SU-DHL-6 (cell line): ENCODE data around the gene ACACB.

Source experiments
- H2AFZ ChIP-seq: fragments of 200-600 bp; sonication (generic); 2 replicates; pipeline ENCODE4 v1.6.1; 2014; ENCODE audit warnings: low read depth, mild to moderate bottlenecking, moderate library complexity, mixed read lengths, antibody characterized with exemption, low read length; ENCODE audit not compliant: severe bottlenecking
- H3F3A ChIP-seq: fragments of 200-600 bp; shearing (Covaris generic); 2 replicates; pipeline ENCODE4 v1.6.0; 2016; ENCODE audit warnings: antibody characterized with exemption, mild to moderate bottlenecking; ENCODE audit not compliant: insufficient read depth
- H3K27ac ChIP-seq: fragments of 200-600 bp; sonication (generic); 2 replicates; pipeline ENCODE4 v1.5.1; 2016; ENCODE audit warnings: low read depth, mild to moderate bottlenecking, low read length, moderate library complexity, mixed read lengths
- H3K27me3 ChIP-seq: fragments of 200-600 bp; sonication (generic), shearing (Covaris generic); 2 replicates; pipeline ENCODE4 v1.6.0; 2014; ENCODE audit warnings: mild to moderate bottlenecking, low read length
- H3K36me3 ChIP-seq: fragments of 200-600 bp; sonication (generic); 2 replicates; pipeline ENCODE4 v1.6.1; 2014; ENCODE audit warnings: mild to moderate bottlenecking, low read length, mixed read lengths
- H3K4me2 ChIP-seq: fragments of 300-600, 200-600 bp; shearing (Covaris generic), sonication (generic); 2 replicates; pipeline ENCODE4 v1.6.0; 2014; ENCODE audit warnings: low read length, low read depth, mild to moderate bottlenecking; ENCODE audit not compliant: poor library complexity, severe bottlenecking
- H3K4me3 ChIP-seq: fragments of 200-600 bp; sonication (generic); 2 replicates; pipeline ENCODE4 v1.5.1; 2014; ENCODE audit warnings: antibody characterized with exemption, low read length, mild to moderate bottlenecking, mixed read lengths; ENCODE audit not compliant: insufficient read depth, poor library complexity, severe bottlenecking
- H3K79me2 ChIP-seq: fragments of 200-600 bp; sonication (generic); 2 replicates; pipeline ENCODE4 v1.6.1; 2014; ENCODE audit warnings: mild to moderate bottlenecking, low read length, moderate library complexity; ENCODE audit not compliant: insufficient read depth
- H3K9ac ChIP-seq: fragments of 200-600 bp; sonication (generic); 2 replicates; pipeline ENCODE4 v1.7.0; 2014; ENCODE audit warnings: mild to moderate bottlenecking, low read length
- H3K9me2 ChIP-seq: fragments of 200-600 bp; sonication (generic); replicated peaks from 2 replicates; pipeline ENCODE4 v1.6.1; 2014; ENCODE audit warnings: low read length; ENCODE audit not compliant: insufficient read depth
- H3K9me3 ChIP-seq: fragments of 200-600 bp; sonication (generic); 2 replicates; pipeline ENCODE4 v1.6.1; 2014; ENCODE audit warnings: low read length, mixed read lengths; ENCODE audit not compliant: insufficient read depth
- H4K20me1 ChIP-seq: fragments of 200-600 bp; sonication (generic); 2 replicates; pipeline ENCODE4 v1.6.1; 2014; ENCODE audit warnings: low read depth, mild to moderate bottlenecking, antibody characterized with exemption, low read length, moderate library complexity, mixed read lengths
- EZH2phosphoT487 ChIP-seq: fragments of 200-600 bp; sonication (generic), shearing (Covaris generic); conservative IDR thresholded peaks from 2 replicates; pipeline ENCODE4 v1.6.1; 2018; ENCODE audit warnings: mild to moderate bottlenecking, antibody characterized with exemption, low read length, moderate library complexity, mixed read lengths
- TF ChIP-seq, protein P1 (sequence below): fragments of 200-600 bp; sonication (generic); IDR thresholded peaks from one replicate; pipeline ENCODE4 v1.5.1; 2017; ENCODE audit warnings: antibody characterized with exemption, mild to moderate bottlenecking, low read length, moderate library complexity; ENCODE audit not compliant: insufficient read depth, poor library complexity, severe bottlenecking

ACACB gene

DNA sequence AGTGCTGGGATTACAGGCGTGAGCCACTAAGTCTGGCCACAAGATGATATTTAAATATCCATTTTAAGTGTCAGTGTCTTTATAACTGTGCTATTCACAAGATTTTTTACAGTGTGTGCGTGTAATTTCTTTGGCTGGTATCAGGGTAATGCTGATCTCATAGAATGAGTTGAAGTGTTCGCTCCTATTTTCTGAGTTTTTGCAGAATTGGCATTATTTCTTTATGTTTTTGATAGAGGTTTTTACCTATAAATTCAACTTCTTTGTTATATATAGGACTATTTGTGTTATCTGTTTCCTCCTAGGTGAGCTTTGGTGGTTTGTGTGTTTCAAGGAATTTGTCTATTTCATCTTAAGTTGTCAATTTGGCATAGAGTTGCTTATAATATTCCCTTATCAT, 147.1 kb downstream of the ACACB start:
- Histone ChIP-seq H3K27ac (no peak overlapping the region), H3K9ac (no peak overlapping the region), H4K20me1 (no peaks in the 10 kb centered on the region), H3K9me2 (no peaks in the 10 kb centered on the region), H3K27me3 (no peaks in the 10 kb centered on the region), H3K4me3 (no peak overlapping the region), H3K4me2 (no peak overlapping the region), H2AFZ (no peak overlapping the region), H3F3A (no peaks in the 10 kb centered on the region), H3K9me3 (no peaks in the 10 kb centered on the region), H3K79me2 (no peaks in the 10 kb centered on the region), H3K36me3 (no peaks in the 10 kb centered on the region)
- TF ChIP-seq, protein P1, sequence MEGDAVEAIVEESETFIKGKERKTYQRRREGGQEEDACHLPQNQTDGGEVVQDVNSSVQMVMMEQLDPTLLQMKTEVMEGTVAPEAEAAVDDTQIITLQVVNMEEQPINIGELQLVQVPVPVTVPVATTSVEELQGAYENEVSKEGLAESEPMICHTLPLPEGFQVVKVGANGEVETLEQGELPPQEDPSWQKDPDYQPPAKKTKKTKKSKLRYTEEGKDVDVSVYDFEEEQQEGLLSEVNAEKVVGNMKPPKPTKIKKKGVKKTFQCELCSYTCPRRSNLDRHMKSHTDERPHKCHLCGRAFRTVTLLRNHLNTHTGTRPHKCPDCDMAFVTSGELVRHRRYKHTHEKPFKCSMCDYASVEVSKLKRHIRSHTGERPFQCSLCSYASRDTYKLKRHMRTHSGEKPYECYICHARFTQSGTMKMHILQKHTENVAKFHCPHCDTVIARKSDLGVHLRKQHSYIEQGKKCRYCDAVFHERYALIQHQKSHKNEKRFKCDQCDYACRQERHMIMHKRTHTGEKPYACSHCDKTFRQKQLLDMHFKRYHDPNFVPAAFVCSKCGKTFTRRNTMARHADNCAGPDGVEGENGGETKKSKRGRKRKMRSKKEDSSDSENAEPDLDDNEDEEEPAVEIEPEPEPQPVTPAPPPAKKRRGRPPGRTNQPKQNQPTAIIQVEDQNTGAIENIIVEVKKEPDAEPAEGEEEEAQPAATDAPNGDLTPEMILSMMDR = no peak
- TF ChIP-seq EZH2phosphoT487 = no peak

DNA sequence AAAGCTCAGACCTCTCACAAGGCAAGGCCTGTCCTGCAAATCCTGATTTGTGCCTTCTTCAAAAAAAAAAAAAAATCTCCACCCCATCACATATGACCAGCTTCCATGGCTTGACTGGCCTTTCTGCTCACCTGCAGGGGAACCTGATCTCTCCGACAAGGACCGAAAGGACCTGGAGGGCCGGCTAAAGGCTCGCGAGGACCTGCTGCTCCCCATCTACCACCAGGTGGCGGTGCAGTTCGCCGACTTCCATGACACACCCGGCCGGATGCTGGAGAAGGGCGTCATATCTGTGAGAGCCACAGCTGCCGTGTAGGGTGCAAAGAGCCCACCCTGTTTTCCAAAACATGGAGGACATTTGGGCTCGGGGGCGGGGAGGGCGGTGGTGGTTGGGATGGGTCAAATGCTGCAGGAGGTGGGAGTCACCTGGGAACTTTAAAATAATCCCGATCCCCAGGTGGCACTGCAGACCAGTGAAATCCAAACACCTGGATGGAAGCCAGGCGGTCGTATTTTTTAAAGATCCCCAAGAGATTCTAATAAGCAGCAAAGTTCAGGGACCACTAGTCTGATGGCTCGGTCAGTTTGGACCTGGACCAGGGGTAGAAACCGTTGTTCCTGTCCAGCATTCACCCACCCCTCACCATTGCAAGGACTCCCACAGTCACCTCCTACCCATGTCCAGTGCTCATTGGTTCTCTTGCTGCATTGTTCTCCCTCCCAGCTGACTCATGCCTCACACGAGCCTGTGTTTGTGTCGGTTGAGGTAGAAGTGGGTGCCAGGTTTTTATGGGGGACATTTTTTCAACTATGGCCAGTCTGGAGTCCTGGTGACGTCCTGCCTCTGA, 147.9 kb downstream of the ACACB start:
- Histone ChIP-seq H3K79me2 (no peaks in the 10 kb centered on the region), H3K9me2 (no peaks in the 10 kb centered on the region), H3K27me3 (no peaks in the 10 kb centered on the region), H3K36me3 (no peaks in the 10 kb centered on the region), H3K27ac (no peak overlapping the region), H4K20me1 (no peaks in the 10 kb centered on the region), H2AFZ (peak overlapping the region; percentile 25), H3K9ac (no peak overlapping the region), H3K9me3 (no peaks in the 10 kb centered on the region), H3F3A (no peaks in the 10 kb centered on the region), H3K4me2 (no peak overlapping the region), H3K4me3 (no peak overlapping the region)
- TF ChIP-seq, protein P1 = peak; percentile 89
- no peak for TF ChIP-seq EZH2phosphoT487

DNA sequence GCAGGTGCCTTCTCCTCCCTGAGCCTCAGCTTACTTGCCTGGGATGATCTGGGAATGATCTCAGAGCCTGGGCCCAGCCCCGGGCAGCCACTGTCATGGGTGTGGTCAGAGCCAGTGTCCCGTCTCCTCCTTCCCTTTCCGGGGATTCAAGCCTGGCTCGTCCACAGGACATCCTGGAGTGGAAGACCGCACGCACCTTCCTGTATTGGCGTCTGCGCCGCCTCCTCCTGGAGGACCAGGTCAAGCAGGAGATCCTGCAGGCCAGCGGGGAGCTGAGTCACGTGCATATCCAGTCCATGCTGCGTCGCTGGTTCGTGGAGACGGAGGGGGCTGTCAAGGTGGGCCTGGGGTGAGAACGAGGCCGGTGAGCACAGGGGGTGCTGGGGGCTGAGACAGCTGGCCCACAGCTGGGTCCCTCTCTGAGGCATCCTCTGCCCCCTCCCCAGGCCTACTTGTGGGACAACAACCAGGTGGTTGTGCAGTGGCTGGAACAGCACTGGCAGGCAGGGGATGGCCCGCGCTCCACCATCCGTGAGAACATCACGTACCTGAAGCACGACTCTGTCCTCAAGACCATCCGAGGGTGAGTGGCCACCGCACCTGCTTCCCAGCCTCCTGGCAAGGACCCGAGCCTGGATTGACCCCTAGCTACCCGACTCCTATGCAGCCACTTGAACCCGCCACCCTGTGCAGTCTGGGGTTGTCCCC, 148.7 kb downstream of the ACACB start:
- no peak overlapping the region for H2AFZ ChIP-seq
- H3F3A ChIP-seq = no peaks in the 10 kb centered on the region
- H3K36me3 ChIP-seq = no peaks in the 10 kb centered on the region
- TF ChIP-seq EZH2phosphoT487 = no peak
- TF ChIP-seq, protein P1 = no peak
- no peaks in the 10 kb centered on the region for H4K20me1 ChIP-seq
- H3K4me2 ChIP-seq = no peak overlapping the region
- H3K4me3 ChIP-seq = no peak overlapping the region
- no peaks in the 10 kb centered on the region for H3K79me2 ChIP-seq
- no peak overlapping the region for H3K9ac ChIP-seq
- H3K9me3 ChIP-seq = no peaks in the 10 kb centered on the region
- no peaks in the 10 kb centered on the region for H3K9me2 ChIP-seq
- no peaks in the 10 kb centered on the region for H3K27me3 ChIP-seq
- H3K27ac ChIP-seq = no peak overlapping the region
